Esophagus muscularis mucosa (tissue), 3 donors: ENCODE results near the gene TENT5C.

Source experiments
- POLR2A ChIP-seq: fragments of 450-650 bp; IDR thresholded peaks from one replicate; pipeline ENCODE4 v1.6.1; 2017; ENCODE audit warnings: antibody characterized with exemption, moderate library complexity, mild to moderate bottlenecking, low read depth
- POLR2AphosphoS5 ChIP-seq, 2 donors: sonication (generic); formaldehyde crosslinking; IDR thresholded peaks; one replicate each; pipeline ENCODE4 v1.6.1; 2017; ENCODE audit warnings: antibody characterized with exemption in 2 of 2
- TF ChIP-seq, protein P1 (sequence below), 3 experiments: fragments of 200-600 bp in 2 of 3; fragments of 450-650 bp in 1 of 3; sonication (generic) in 2 of 3; IDR thresholded peaks; one replicate each; pipeline ENCODE4 v1.5.1; 2017 to 2019; ENCODE audit warnings: antibody characterized with exemption in 3 of 3, mild to moderate bottlenecking in 2 of 3, moderate library complexity in 1 of 3

DNA sequence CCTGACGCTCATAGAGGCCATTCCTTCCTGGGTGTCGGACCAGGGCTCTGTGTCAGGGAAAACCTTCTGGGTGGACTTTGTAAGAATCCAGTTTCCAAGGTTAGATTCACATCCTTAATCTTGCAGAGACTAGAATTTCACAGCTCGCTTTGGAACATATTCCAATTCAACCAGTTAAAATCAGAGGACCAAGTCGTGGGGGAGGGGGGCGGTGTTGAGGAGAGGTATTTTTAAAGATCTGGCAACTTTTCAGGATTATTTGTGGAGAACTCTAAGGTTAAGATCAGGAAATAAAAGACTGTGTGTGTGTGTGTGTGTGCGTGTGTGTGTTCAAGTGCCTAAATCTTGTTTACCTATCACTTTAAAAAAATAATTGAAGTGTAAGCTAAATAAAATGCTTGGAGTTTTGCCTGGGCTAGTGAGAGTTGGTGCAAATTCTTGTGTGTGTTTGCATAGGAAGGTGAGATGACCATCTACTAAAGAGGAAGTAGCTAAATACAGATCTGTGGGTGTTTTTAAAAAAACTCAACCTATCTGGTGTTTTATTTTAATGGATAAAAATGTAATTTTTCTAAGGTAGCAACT lies 21.8 kb downstream of the TENT5C start:
- TF ChIP-seq, protein P1, sequence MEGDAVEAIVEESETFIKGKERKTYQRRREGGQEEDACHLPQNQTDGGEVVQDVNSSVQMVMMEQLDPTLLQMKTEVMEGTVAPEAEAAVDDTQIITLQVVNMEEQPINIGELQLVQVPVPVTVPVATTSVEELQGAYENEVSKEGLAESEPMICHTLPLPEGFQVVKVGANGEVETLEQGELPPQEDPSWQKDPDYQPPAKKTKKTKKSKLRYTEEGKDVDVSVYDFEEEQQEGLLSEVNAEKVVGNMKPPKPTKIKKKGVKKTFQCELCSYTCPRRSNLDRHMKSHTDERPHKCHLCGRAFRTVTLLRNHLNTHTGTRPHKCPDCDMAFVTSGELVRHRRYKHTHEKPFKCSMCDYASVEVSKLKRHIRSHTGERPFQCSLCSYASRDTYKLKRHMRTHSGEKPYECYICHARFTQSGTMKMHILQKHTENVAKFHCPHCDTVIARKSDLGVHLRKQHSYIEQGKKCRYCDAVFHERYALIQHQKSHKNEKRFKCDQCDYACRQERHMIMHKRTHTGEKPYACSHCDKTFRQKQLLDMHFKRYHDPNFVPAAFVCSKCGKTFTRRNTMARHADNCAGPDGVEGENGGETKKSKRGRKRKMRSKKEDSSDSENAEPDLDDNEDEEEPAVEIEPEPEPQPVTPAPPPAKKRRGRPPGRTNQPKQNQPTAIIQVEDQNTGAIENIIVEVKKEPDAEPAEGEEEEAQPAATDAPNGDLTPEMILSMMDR (IDR thresholded peaks at IDR 0.05), result no peak
- TF ChIP-seq POLR2A (no peak), POLR2AphosphoS5 (IDR thresholded peaks at IDR 0.05) (no peak)
